Activated T-cell treated with anti-CD3 and anti-CD28 coated beads, Interleukin-2, amount 50 U/mL, for 1 hour (primary cell): ENCODE measurements around the gene RASGEF1C.

Experiments
- DNase-seq: peaks from one replicate; pipeline ENCODE4 v3.0.0-alpha.2; 2020

The RASGEF1C gene

GRCh38 chr5:180079702-180080466 is 129.1 kb downstream of the RASGEF1C start:
- DNase-seq, result no peak

- DNase-seq, result no peak
These were observed 130.7 kb downstream of the RASGEF1C start for GRCh38 chr5:180078348-180078747.

- DNase-seq, result no peak
These were observed 131.3 kb downstream of the RASGEF1C start for GRCh38 chr5:180077594-180078284.

- no peak for DNase-seq
These were observed 133.3 kb downstream of the RASGEF1C start for GRCh38 chr5:180075703-180076102.

- DNase-seq, result no peak
These were observed 134.5 kb downstream of the RASGEF1C start for GRCh38 chr5:180074462-180074861.

- DNase-seq, result no peak
These were observed 136.5 kb downstream of the RASGEF1C start for GRCh38 chr5:180072556-180072955.

GRCh38 chr5:180072256-180072548 is 136.8 kb downstream of the RASGEF1C start:
- no peak for DNase-seq

GRCh38 chr5:180071531-180072255 is 137.3 kb downstream of the RASGEF1C start, which contains the start of gene RNF130:
Gene RNF130, minus strand, starts transcription at chr5:180071759. Its CDS starts 57 bp downstream, at chr5:180071702.
- peak; percentile 86 for DNase-seq

- peak; percentile 54 for DNase-seq
These were observed 138.1 kb downstream of the RASGEF1C start for GRCh38 chr5:180070756-180071530.

- DNase-seq, result no peak
These were observed 139.3 kb downstream of the RASGEF1C start for GRCh38 chr5:180069589-180070247.

- no peak for DNase-seq
These were observed 140.4 kb downstream of the RASGEF1C start for GRCh38 chr5:180068519-180069090.

GRCh38 chr5:180067986-180068385 is 141.0 kb downstream of the RASGEF1C start:
- DNase-seq, result no peak

GRCh38 chr5:180060192-180060591 is 148.8 kb downstream of the RASGEF1C start:
- no peak for DNase-seq

- no peak for DNase-seq
These were observed 149.7 kb downstream of the RASGEF1C start for GRCh38 chr5:180059326-180059725.

GRCh38 chr5:180056153-180056552 is 152.9 kb downstream of the RASGEF1C start:
- DNase-seq, result no peak

GRCh38 chr5:180054226-180054625 is 154.8 kb downstream of the RASGEF1C start:
- DNase-seq, result no peak

GRCh38 chr5:180053061-180053602 is 155.9 kb downstream of the RASGEF1C start:
- no peak for DNase-seq

- no peak for DNase-seq
These were observed 156.7 kb downstream of the RASGEF1C start for GRCh38 chr5:180052211-180052818.
